ENCODE measurements around the gene CHRNB1. TPM values are rescaled to one million over a fixed set of nuclear protein-coding genes. Genes with fewer than 3 reads are reported as not detected.
A peak's percentile ranks its signal among the peaks of the same experiment; 100 is the strongest.

CHRNB1 gene
- total and polyA plus RNA-seq, 12 donors: 18.7 to 56.3 (median 36.9) TPM

- intact Hi-C loops (cut with DNase I): loop anchor here (5.0 kb wide), 2 partner anchors 39 to 124 kb away; partner anchors contain the start of genes SENP3 (in 1 of the 2) and ZBTB4 (in 1 of the 2)
- no peaks in the 10 kb centered on the region for H3K9me3 ChIP-seq (replicated peaks in 1 of 3)
- H3K27me3 ChIP-seq: no peaks in the 10 kb centered on the region
- peak; percentile 72 to 88 (median 79) for DNase-seq
- H3K4me1 ChIP-seq (replicated peaks in 1 of 2): peaks cover 50 to 52% of the 10 kb centered on the region in 2 donors
- H3K4me3 ChIP-seq: peak overlapping the region in 3 of 4 donors; percentile 30 to 62 (median 54)
- peak overlapping the region; percentile 78 to 94 (median 90) for H3K27ac ChIP-seq
- no peaks in the 10 kb centered on the region for H3K36me3 ChIP-seq (replicated peaks in 1 of 2)
- WGBS, 4 donors: 22 to 29% (median 25%) methylated on average over 21 to 48 of the region's 48 CpGs
- TF ChIP-seq CTCF (IDR thresholded peaks at IDR 0.05) (no peak), POLR2A (IDR thresholded peaks at IDR 0.05) (peak in 1 of 2 donors; percentile 55)
These were observed 6.8 kb upstream of the CHRNB1 start for GRCh38 chr17:7437950-7438614.

- WGBS, 4 donors: 44 to 52% (median 46%) methylated on average over 11 of the region's 11 CpGs
- Histone ChIP-seq H3K27me3 (no peaks in the 10 kb centered on the region), H3K4me3 (peak overlapping the region in 2 of 4 donors; percentile 54 to 62), H3K9me3 (replicated peaks in 1 of 3) (no peaks in the 10 kb centered on the region), H3K27ac (peak overlapping the region in 4 of 5 donors; percentile 78 to 94 (median 89)), H3K4me1 (replicated peaks in 1 of 2) (peaks cover 52 to 53% of the 10 kb centered on the region in 2 donors), H3K36me3 (replicated peaks in 1 of 2) (no peaks in the 10 kb centered on the region)
- no peak for TF ChIP-seq CTCF (IDR thresholded peaks at IDR 0.05)
- no peak for TF ChIP-seq POLR2A (IDR thresholded peaks at IDR 0.05)
- no peak for DNase-seq
- intact Hi-C loops (cut with DNase I): loop anchor here (5.0 kb wide), 2 partner anchors 38 to 123 kb away; partner anchors contain the start of genes SENP3 (in 1 of the 2) and ZBTB4 (in 1 of the 2)
These were observed 6.0 kb upstream of the CHRNB1 start for GRCh38 chr17:7438656-7439460.

DNA sequence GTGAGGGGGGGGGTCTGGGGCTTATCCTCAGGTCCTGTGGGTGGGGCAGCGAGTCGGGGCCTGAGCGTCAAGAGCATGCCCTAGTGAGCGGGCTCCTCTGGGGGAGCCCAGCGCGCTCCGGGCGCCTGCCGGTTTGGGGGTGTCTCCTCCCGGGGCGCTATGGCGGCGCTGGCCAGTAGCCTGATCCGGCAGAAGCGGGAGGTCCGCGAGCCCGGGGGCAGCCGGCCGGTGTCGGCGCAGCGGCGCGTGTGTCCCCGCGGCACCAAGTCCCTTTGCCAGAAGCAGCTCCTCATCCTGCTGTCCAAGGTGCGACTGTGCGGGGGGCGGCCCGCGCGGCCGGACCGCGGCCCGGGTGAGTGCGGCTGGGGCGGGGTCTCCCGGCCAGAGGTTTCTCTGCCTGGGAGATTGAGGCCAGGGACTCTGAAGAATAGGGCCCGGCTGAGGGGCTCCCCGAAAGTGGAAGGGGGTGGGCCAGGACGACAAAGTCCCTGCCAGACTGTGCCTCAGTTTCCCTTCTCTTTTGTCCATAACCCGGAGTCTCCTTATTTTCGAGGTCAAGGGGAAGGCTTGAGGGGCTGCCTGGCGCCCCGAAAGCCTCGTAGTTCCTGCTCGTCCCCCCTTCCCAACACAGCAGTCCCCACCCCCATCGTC is 5.3 kb upstream of the CHRNB1 start, which contains the start of gene FGF11:
FGF11 (plus strand) TSS at position 51 of the 651 bp plus-strand sequence; CDS start at position 160, 109 bp downstream.
- intact Hi-C loops (cut with DNase I): loop anchor here (5.0 kb wide), 2 partner anchors 38 to 123 kb away; partner anchors contain the start of genes SENP3 (in 1 of the 2) and ZBTB4 (in 1 of the 2)

More for the DNA sequence above, 5.3 kb upstream of the CHRNB1 start, which contains the start of gene FGF11:
- Histone ChIP-seq H3K4me3 (peak within 1 kb of the TSS in 3 of 4 donors; percentile 50 to 62 (median 54)), H3K9me3 (replicated peaks in 1 of 3) (no peaks in the 10 kb centered on the region), H3K27me3 (no peaks in the 10 kb centered on the region), H3K4me1 (replicated peaks in 1 of 2) (peaks cover 57 to 58% of the 10 kb centered on the region in 2 donors), H3K27ac (peak within 1 kb of the TSS; percentile 87 to 94 (median 90)), H3K36me3 (replicated peaks in 1 of 2) (no peaks in the 10 kb centered on the region)
- TF ChIP-seq POLR2A (IDR thresholded peaks at IDR 0.05): no peak
- no peak for TF ChIP-seq CTCF (IDR thresholded peaks at IDR 0.05)
- 0 to 4% (median 2%) methylated on average over 23 to 50 of the region's 50 CpGs for WGBS, 4 donors
- peak in 2 of 7 donors; percentile 30 to 38 for DNase-seq

All from adrenal gland (tissue), 12 donors.